ENCODE results near the gene GMPS. TPM values are rescaled to one million over a fixed set of nuclear protein-coding genes. Genes with fewer than 3 reads are reported as not detected.
"Not testable (repeated sequence)": the region's sequence is repeated elsewhere in the genome, so short reads cannot be mapped to it uniquely, and the experiment has no call there.

Gene GMPS
- total RNA-seq, 1 experiment from 2014 or later = 136 TPM

DNA sequence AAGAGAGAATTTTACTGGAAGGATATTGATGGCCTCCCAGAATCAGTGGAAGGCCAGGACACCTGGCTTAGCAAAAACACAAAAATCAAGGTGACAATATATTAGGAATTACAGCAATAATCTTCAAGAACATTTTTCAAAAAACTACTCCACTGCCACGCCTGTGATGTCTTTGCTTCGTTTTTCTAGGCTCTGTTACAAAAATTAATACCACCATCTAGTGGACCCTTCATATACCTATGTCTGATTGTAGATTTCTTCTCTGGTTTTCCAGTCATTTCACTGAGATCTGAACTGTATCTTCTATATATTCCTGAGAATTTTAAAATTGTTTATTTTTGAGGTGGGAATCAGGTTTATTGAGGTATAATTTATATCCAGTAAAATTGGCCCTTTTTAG lies 10.6 kb upstream of the GMPS start:
- Mint-ChIP-seq H3K9me3 (peaks cover 7% of the 10 kb centered on the region), H3K27me3 (ENCODE audit: low read depth) (peaks cover 8% of the 10 kb centered on the region; the same call in 1 of the 2 replicates), H3K4me1 (peaks cover 2% of the 10 kb centered on the region), H3K36me3 (no peaks in the 10 kb centered on the region), H3K27ac (no peak overlapping the region), H3K4me3 (no peak overlapping the region)
- no peak for TF ChIP-seq ZNF138 (CRISPR knock-in tag; conservative IDR thresholded peaks at IDR 0.05)
- TF ChIP-seq NFYB (CRISPR knock-in tag; conservative IDR thresholded peaks at IDR 0.05; ENCODE audit: low read depth) = no peak
- ChIA-PET POLR2A (no interaction called here), CTCF (no interaction called here)
- DNase-seq (ENCODE audit: low spot score) = no peak
- ATAC-seq = no peak

DNA sequence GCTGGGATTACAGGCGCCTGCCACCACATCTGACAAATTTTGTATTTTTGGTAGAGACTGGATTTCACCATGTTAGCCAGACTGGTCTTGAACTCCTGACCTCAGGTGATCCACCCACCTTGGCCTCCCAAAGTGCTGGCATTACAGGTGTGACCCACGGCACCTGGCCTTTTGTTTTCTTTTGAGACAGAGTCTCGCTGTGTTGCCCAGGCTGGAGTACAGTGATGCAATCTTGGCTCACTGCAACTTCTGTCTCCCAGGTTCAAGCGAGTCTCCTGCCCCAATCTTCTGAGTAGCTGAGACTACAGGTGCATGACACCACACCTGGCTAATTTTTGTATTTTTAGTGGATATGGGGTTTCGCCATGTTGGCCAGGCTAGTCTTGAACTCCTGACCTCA lies 10.0 kb upstream of the GMPS start:
- H3K9me3 Mint-ChIP-seq, POLR2A ChIA-PET: not testable (repeated sequence)

DNA sequence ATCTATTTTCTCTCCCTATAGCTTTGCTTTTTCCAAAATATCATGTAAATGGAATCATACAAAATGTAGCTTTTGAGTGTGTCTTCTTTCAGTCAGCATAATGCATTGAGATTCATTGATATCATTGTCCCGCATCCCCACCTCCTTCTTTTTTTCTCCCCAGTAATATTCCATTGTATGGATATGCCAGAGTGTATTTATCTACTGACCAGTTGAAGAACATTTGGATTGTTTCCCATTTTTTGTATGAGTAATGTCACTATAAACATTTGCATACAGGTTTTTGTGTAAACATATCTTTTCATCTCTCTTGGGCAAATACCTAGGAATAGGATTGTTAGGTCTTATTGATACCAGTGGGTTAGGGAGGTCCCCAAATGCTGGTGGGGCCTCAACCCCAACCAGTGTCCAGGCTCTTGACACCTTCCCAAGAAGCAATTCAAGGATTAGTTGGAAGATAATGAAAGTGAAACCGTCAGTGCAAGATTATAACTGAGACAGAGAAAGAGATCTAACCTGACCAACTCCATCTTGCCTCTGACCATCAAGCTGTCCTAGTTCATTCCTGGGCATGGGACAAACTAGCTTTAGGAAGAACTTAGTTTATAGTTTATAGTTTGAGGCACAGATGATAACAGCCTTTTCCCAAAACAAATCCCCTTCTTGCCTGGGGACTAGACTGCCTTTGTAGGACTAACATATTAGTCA lies 8.8 kb upstream of the GMPS start:
- Mint-ChIP-seq H3K9me3 (peaks cover 7% of the 10 kb centered on the region), H3K4me1 (no peaks in the 10 kb centered on the region), H3K4me3 (no peak overlapping the region), H3K36me3 (no peaks in the 10 kb centered on the region), H3K27me3 (ENCODE audit: low read depth) (peaks cover 8% of the 10 kb centered on the region; the same call in 1 of the 2 replicates), H3K27ac (no peak overlapping the region)
- DNase-seq (ENCODE audit: low spot score) = no peak
- ChIA-PET POLR2A (no interaction called here), CTCF (no interaction called here)
- no peak for ATAC-seq
- no peak for TF ChIP-seq NR3C1 (CRISPR knock-in tag; conservative IDR thresholded peaks at IDR 0.05; ENCODE audit: low read depth)
- no peak for TF ChIP-seq ZNF671 (CRISPR knock-in tag; IDR thresholded peaks at IDR 0.05)
- TF ChIP-seq FOXP1 (CRISPR knock-in tag; IDR thresholded peaks at IDR 0.05; ENCODE audit: borderline replicate concordance) = no peak
- TF ChIP-seq TEAD4 (CRISPR knock-in tag; IDR thresholded peaks at IDR 0.05) = no peak
- TF ChIP-seq, protein P1, sequence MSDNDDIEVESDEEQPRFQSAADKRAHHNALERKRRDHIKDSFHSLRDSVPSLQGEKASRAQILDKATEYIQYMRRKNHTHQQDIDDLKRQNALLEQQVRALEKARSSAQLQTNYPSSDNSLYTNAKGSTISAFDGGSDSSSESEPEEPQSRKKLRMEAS (CRISPR knock-in tag; IDR thresholded peaks at IDR 0.05) = no peak

More for the DNA sequence above, 10.0 kb upstream of the GMPS start:
- CTCF ChIA-PET; H3K27me3 Mint-ChIP-seq (ENCODE audit: low read depth); DNase-seq (ENCODE audit: low spot score); ATAC-seq; H3K36me3 Mint-ChIP-seq; H3K4me3 Mint-ChIP-seq; H3K27ac Mint-ChIP-seq; H3K4me1 Mint-ChIP-seq: not testable (repeated sequence)

DNA sequence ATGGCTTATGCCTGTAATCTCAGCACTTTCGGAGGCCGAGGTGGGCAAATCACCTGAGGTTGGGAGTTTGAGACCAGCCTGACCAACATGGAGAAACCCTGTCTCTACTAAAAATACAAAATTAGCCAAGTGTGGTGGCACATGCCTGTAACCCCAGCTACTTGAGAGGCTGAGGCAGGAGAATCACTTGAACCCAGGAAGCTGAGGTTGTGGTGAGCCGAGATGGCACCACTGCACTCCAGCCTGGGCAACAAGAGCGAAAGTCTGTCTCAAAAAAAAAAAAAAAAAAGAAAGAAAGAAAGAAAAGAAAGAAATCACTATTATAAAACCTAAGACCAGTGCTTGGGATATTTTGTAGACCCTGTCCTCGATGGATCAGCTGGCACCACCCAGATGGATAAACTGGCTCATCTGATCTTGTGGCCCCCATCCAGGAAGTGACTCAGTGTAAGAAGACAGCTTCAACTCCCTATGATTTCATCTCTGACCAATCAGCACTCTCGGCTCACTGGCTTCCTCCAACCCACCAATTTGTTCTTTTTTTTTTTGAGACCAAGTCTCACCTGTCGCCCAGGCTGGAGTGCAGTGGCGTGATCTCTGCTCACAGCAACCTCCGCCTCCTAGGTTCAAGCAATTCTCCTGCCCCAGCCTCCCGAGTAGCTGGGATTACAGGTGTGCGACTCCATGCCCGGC lies 8.0 kb upstream of the GMPS start:
- H3K4me1 Mint-ChIP-seq; H3K36me3 Mint-ChIP-seq; H3K27me3 Mint-ChIP-seq (ENCODE audit: low read depth); H3K27ac Mint-ChIP-seq; DNase-seq (ENCODE audit: low spot score); H3K4me3 Mint-ChIP-seq; H3K9me3 Mint-ChIP-seq: not testable (repeated sequence)
- peak; percentile 81 for ATAC-seq
- peak; percentile 41; the same call in 1 of the 2 replicates for TF ChIP-seq NFYB (CRISPR knock-in tag; conservative IDR thresholded peaks at IDR 0.05; ENCODE audit: low read depth)
- POLR2A ChIA-PET = interaction anchor here (0.7 kb wide), 1 partner anchor 56 kb away, joined by 4 read pairs; the partner anchor contains the start of gene C3orf33
- CTCF ChIA-PET = interaction anchor here (0.6 kb wide), 1 partner anchor 508 kb away, joined by 3 read pairs; no protein-coding TSS in a partner anchor

DNA sequence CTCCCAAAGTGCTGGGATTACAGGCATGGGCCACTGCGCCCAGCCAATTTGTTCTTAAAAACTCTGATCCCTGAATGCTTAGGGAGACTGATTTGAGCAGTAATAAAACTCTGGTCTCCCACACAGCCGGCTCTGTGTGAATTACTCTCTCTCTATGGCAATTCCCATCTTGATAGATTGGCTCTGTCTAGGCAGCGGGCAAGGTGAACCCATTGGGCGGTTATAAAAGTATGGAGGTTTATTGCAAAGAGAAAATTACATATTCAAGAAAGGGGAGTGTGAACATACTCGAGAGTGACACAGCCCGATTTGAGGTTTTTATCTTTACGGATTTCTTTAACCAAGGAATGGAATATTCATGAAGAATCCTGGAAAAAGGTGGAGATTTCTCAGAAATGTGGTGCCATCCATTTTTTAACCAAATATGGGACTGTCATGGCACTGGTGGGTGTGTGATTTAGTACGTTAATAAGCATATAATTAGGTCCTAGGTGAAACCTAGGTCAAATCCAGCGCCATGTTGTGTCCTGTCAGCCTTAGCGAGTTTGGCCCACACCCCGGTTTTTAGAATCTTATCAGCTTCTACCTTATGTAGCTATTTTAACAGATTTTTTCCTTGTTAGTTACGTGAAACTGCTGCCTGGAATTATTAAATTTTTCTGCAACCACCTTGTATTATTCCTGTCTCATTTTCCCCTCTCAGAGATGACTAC lies 7.2 kb upstream of the GMPS start:
- peaks cover 7% of the 10 kb centered on the region for H3K9me3 Mint-ChIP-seq
- TF ChIP-seq SMAD4 (CRISPR knock-in tag; IDR thresholded peaks at IDR 0.05) = no peak
- no peak for TF ChIP-seq GTF2I (CRISPR knock-in tag; conservative IDR thresholded peaks at IDR 0.05)
- TF ChIP-seq, protein P1 (CRISPR knock-in tag; IDR thresholded peaks at IDR 0.05) = no peak
- no peak for TF ChIP-seq RELA (CRISPR knock-in tag; IDR thresholded peaks at IDR 0.05; ENCODE audit: borderline replicate concordance)
- TF ChIP-seq NR1H2 (CRISPR knock-in tag; IDR thresholded peaks at IDR 0.05) = no peak
- TF ChIP-seq GRHL2 (CRISPR knock-in tag; IDR thresholded peaks at IDR 0.05; ENCODE audit: insufficient replicate concordance, severe bottlenecking) = no peak
- TF ChIP-seq ZNF121 (CRISPR knock-in tag; IDR thresholded peaks at IDR 0.05) = no peak
- TF ChIP-seq JUN (CRISPR knock-in tag; IDR thresholded peaks at IDR 0.05) = no peak
- no peaks in the 10 kb centered on the region for H3K36me3 Mint-ChIP-seq
- no peak for DNase-seq (ENCODE audit: low spot score)
- H3K27ac Mint-ChIP-seq = peak overlapping the region; percentile 41; the same call in 1 of the 2 replicates
- H3K4me3 Mint-ChIP-seq = no peak overlapping the region
- no peak for ATAC-seq
- H3K4me1 Mint-ChIP-seq = no peaks in the 10 kb centered on the region
- POLR2A ChIA-PET = interaction anchor here (0.7 kb wide), 1 partner anchor 57 kb away, joined by 4 read pairs; the partner anchor contains the start of gene C3orf33
- CTCF ChIA-PET = interaction anchor here (0.7 kb wide), 1 partner anchor 57 kb away, joined by 3 read pairs; the partner anchor contains the start of gene C3orf33
- H3K27me3 Mint-ChIP-seq (ENCODE audit: low read depth) = no peaks in the 10 kb centered on the region
